Heart left ventricle (tissue), 13 donors: ENCODE data around the gene SPEM2.

Experiments
- CTCF ChIP-seq, 12 donors: fragments of 200-600 bp; sonication (generic) in 4 of 12; IDR thresholded peaks; one replicate each; pipeline versions ENCODE4 v1.5.0 to v1.8.0; 2018 to 2022; ENCODE audit warnings: antibody characterized with exemption in 12 of 12, mild to moderate bottlenecking in 5 of 12
- POLR2A ChIP-seq, 2 donors: fragments of 450-650 bp; IDR thresholded peaks; one replicate each; pipeline ENCODE4 v1.6.1; 2017; ENCODE audit warnings: antibody characterized with exemption in 2 of 2, mild to moderate bottlenecking in 2 of 2, moderate library complexity in 2 of 2
- donor health status: ischemic (EF 13 %, LVEDD 7.1; RV severe dilation, severe dysfunction).
- donor health status: DM: no; HTN: yes; CAD: no.
- donor health status: DM: no; HTN: no; CAD: no.
- donor health status: ischemic (EF 25% LVEDD 6.9; RV normal size, moderate dysfunction).
- donor health status: ischemic (EF 25% LVEDD 5.7; RV mildly dilated, moderate dysfunction).
- donor health status: ischemic (EF 35%, LVEDD 5.7; RV mildly dilated, moderate dysfunction).
- donor health status: nonischemic (EF 11% LVEDD 7.7; RV severe dilation, severe dysfunction).
- donor health status: DM: yes; HTN: yes; CAD: no.
- donor health status: PGD.
- donor health status: ischemic (EF 29% LVEDD 5.4; RV normal size, mild dysfunction).
- donor health status: nonischemic (EF 23%, LVEDD 6.1; RV moderate dilation, normal function).

DNA sequence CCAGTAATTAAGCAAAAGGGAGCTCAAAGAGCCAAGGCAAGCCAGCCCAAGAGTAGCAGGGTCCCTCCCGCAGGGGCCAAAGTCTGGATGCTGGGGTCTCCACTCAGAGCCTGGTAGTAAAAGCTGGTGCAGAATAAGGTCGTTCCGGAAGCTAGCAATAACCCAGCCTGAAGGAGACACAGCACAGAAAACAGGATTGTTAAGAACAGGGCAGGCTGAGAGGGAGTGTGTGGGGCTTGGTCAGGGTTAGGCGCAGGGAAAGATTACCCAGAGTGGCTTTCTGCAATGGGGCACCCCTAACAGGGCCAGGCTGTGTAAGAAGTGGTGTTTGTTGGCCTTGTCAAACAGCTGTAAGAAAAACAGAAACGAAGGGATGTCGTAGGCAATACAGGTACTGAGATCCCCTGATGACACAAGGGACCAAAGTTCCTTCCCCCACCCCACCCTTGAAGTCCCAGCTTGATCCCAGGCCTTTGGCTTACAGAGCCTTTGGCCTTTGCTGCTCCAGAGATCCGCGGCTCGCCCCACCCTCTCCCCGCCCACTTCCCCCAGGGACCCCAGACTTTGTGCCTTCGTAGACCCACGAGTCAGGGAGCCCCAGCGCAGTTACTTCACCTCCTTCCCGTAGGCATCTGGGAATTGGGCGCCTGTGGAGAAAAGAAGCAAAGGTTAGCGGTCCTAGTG lies 22.2 kb upstream of the SPEM2 start:
- TF ChIP-seq CTCF (IDR thresholded peaks at IDR 0.05) (no peak), POLR2A (IDR thresholded peaks at IDR 0.05) (no peak)
